Measurements from ENCODE around the gene FBLN5. TPM values are rescaled to one million over a fixed set of nuclear protein-coding genes. Genes with fewer than 3 reads are reported as not detected.

The FBLN5 gene
- total RNA-seq, 3 donors from 2014 or later = 6.1 to 56.7 (median 18.6) TPM

- TF ChIP-seq CTCF (IDR thresholded peaks at IDR 0.05) = no peak
- no peak for DNase-seq
- H3K9me3 ChIP-seq = no peaks in the 10 kb centered on the region
- no peaks in the 10 kb centered on the region for H3K4me1 ChIP-seq (ENCODE audit: low read depth)
- ATAC-seq = no peak
- intact Hi-C loops (cut with DNase I, micrococcal nuclease) = no loop called here
- no peaks in the 10 kb centered on the region for H3K36me3 ChIP-seq (ENCODE audit: low read depth)
- no peak overlapping the region for H3K4me3 ChIP-seq
Measured at GRCh38 chr14:91883753-91884152, 63.7 kb downstream of the FBLN5 start.

GRCh38 chr14:91882776-91883175, 64.7 kb downstream of the FBLN5 start:
- H3K4me1 ChIP-seq (ENCODE audit: low read depth) = no peaks in the 10 kb centered on the region
- intact Hi-C loops (cut with DNase I, micrococcal nuclease) = no loop called here
- TF ChIP-seq CTCF (IDR thresholded peaks at IDR 0.05) = no peak
- no peaks in the 10 kb centered on the region for H3K36me3 ChIP-seq (ENCODE audit: low read depth)
- no peaks in the 10 kb centered on the region for H3K9me3 ChIP-seq
- ATAC-seq = no peak
- no peak overlapping the region for H3K4me3 ChIP-seq
- no peak for DNase-seq

GRCh38 chr14:91882369-91882768, 65.1 kb downstream of the FBLN5 start:
- no peak for ATAC-seq
- H3K4me3 ChIP-seq = no peak overlapping the region
- DNase-seq = no peak
- no peak for TF ChIP-seq CTCF (IDR thresholded peaks at IDR 0.05)
- intact Hi-C loops (cut with DNase I, micrococcal nuclease) = no loop called here
- no peaks in the 10 kb centered on the region for H3K9me3 ChIP-seq
- no peaks in the 10 kb centered on the region for H3K36me3 ChIP-seq (ENCODE audit: low read depth)
- no peaks in the 10 kb centered on the region for H3K4me1 ChIP-seq (ENCODE audit: low read depth)

- DNase-seq (no peak), ATAC-seq (no peak)
- no peak for TF ChIP-seq CTCF (IDR thresholded peaks at IDR 0.05)
- Histone ChIP-seq H3K4me3 (no peak overlapping the region), H3K36me3 (ENCODE audit: low read depth) (no peaks in the 10 kb centered on the region), H3K9me3 (no peaks in the 10 kb centered on the region), H3K4me1 (ENCODE audit: low read depth) (peaks cover 2% of the 10 kb centered on the region)
- intact Hi-C loops (cut with DNase I, micrococcal nuclease) = no loop called here
Measured at GRCh38 chr14:91879196-91879595, 68.3 kb downstream of the FBLN5 start.

GRCh38 chr14:91878274-91878673, 69.2 kb downstream of the FBLN5 start:
- Histone ChIP-seq H3K36me3 (ENCODE audit: low read depth) (no peaks in the 10 kb centered on the region), H3K9me3 (no peaks in the 10 kb centered on the region), H3K4me3 (no peak overlapping the region), H3K4me1 (ENCODE audit: low read depth) (peaks cover 5% of the 10 kb centered on the region)
- ATAC-seq (no peak), DNase-seq (no peak)
- intact Hi-C loops (cut with DNase I, micrococcal nuclease) = no loop called here
- no peak for TF ChIP-seq CTCF (IDR thresholded peaks at IDR 0.05)

- no peak for TF ChIP-seq CTCF (IDR thresholded peaks at IDR 0.05)
- Histone ChIP-seq H3K36me3 (ENCODE audit: low read depth) (no peaks in the 10 kb centered on the region), H3K4me3 (no peak overlapping the region), H3K4me1 (ENCODE audit: low read depth) (peaks cover 11% of the 10 kb centered on the region), H3K9me3 (no peaks in the 10 kb centered on the region)
- ATAC-seq (no peak), DNase-seq (no peak)
- intact Hi-C loops (cut with DNase I, micrococcal nuclease) = no loop called here
Measured at GRCh38 chr14:91877376-91877915, 70.0 kb downstream of the FBLN5 start.

Measured in mucosa of descending colon (tissue), 3 donors.